Non-pigmented ciliary epithelial cell (primary cell): ENCODE results near the gene DAZAP1.
"Not testable (repeated sequence)": the region's sequence is repeated elsewhere in the genome, so short reads cannot be mapped to it uniquely, and the experiment has no call there.

Experiments
- DNase-seq: peaks from one replicate; pipeline ENCODE4 v3.0.0-alpha.2; 2010; ENCODE audit warnings: low read depth

Gene DAZAP1

GRCh38 chr19:1474011-1474764, 66.8 kb downstream of the DAZAP1 start:
- no peak for DNase-seq

GRCh38 chr19:1474765-1475351, 67.5 kb downstream of the DAZAP1 start:
- DNase-seq: no peak

DNA sequence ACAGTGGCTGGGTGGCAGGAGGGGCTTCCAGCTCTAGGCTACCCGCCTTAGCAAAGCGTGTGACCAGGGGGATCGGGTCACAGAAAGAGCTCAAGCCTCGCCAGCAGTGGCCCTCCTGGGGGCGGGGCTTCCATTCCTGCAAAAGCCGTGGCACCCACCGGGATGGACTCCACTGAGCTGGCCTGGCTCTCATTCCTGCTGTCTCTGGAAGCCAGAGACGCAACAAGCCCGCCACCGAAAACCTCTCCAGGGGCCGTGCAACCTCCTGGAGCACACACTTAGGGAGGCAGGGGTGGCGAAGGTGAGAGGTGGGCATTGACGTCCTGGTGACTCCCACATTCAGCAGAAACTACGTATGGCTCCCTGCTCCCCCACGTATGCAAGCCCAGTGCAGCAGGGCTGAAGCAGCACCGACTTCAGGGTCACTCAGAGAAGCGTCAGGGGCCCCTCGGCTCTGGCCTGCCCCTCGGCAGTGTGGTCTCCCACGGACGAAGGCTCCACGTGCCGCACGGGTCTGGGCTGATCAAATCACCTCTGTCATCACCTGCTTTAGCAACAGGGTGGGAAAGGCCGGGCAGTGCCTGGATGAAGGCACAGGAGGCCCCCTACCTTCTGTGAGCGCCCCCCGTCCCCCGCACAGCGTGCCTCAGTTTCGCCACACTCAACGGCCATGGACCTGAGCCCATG, 68.5 kb downstream of the DAZAP1 start:
- DNase-seq: no peak

DNA sequence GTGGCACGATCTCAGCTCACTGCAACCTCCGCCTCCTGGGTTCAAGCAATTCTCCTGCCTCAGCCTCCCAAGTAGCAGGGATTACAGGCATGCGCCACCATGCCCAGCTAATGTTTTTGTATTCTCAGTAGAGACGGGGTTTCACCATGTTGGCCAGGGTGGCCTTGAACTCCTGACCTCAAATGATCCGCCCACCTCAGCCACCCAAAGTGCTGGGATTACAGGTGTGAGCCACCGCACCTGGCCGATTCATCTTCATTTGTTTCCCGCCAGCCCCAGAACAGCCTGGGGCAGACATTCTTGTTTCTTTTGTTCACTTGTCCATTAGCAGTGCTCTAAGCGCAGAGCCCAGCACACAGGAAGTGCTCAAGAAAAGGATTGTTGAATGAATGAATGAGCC, 69.7 kb downstream of the DAZAP1 start:
- DNase-seq: not testable (repeated sequence)

DNA sequence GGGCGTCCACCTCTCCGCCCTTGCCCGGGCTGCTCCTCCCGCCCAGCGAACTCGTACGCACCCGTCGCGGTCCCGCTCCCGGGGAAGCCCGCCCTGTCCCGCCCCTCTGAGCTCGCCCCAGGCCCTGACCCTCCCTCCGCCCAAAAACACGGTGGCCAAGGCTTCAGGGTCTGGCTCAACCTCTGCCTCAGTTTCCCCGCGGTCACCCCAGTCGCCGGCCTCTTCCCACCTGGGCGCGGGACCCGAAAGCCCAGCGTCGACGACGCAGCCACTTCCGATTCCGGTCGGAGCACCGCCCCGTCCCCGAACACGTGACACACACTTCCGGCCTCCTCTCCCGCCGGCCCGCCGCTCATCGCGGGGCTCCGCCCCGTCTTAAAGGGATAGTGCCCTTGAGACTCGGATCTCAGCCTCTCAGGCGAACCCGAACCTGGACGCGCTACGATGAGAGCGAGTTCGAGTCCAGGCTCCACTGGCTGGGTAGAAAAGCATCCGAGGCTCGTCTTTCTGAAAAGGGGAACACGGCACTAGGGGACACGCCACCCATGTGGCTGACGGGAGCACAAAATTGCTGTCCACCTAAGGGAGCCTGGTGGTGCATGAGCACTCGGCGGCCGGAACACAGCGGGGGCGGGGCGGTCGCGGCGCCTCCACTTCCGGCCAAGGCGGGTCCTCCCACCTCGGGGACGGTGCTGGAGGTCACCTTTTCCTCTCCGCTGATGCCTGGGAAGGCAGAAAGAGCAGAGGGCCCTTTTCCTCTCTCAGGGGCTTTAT, 71.7 kb downstream of the DAZAP1 start, which contains the start of gene C19orf25:
Gene C19orf25 (minus strand): TSS at position 282 of the 774 bp plus-strand sequence. CDS start 312 bp downstream, outside the sequence.
- peak; percentile 55 for DNase-seq

- no peak for DNase-seq
These were observed 74.0 kb downstream of the DAZAP1 start for GRCh38 chr19:1481224-1481892.

DNA sequence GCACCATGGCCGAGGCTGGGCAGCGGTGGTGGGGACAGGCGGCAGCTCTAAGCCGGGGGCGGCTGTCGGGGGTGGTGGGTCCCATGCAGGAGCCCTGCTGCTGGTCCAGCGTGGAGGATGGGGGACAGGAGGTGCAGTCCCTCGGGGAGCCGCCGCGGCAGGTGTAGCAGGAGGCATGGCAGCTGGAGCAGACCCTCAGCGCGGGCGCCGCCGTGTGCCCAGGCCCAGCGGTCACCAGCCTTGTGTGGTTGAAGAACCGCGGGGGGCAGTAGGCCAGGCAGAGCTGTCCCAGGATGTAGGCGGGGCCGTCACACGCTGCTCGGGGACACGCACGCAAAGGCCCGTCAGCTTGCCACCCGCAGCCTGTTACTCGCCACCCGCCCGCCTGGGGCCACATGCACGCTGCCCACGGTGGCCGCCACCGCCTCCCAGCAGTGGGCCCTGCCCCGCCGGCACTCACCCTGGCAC, 74.5 kb downstream of the DAZAP1 start:
- DNase-seq: no peak

GRCh38 chr19:1482361-1483130, 75.2 kb downstream of the DAZAP1 start:
- DNase-seq: no peak

GRCh38 chr19:1483131-1483978, 76.0 kb downstream of the DAZAP1 start:
- no peak for DNase-seq

DNA sequence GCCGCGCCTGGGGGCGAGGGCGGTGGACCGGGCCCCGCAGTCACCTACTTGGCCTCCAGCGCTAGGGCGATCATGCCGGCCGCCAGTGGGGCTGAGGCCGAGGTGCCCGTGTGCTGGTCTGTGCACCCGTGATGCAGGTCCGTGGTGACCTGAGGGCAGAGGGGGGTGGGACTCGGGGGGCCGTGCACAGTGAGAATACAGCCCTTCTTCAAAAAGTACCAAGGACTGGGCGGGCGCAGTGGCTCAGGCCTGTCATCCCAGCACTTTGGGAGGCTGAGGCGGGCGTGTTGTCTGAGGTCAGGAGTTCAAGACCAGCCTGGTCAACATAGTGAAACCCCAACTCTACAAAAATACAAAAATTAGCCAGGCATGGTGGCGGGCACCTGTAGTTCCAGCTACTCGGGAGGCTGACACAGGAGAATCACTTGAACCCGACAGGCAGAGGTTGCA, 76.6 kb downstream of the DAZAP1 start:
- no peak for DNase-seq
